Testis (tissue), 3 donors: ENCODE data around the gene PODNL1. TPM values are rescaled to one million over a fixed set of nuclear protein-coding genes. Genes with fewer than 3 reads are reported as not detected.

Experiments
- DNase-seq: peaks from one replicate; pipeline ENCODE4 v3.0.0-alpha.2; 2019
- H3K27ac ChIP-seq, 2 donors: fragments of 200-600 bp; sonication (generic); one replicate each; pipeline ENCODE4 v1.5.1; 2019
- H3K27me3 ChIP-seq: fragments of 200-600 bp; sonication (generic); one replicate; pipeline ENCODE4 v1.5.1; 2019
- H3K36me3 ChIP-seq: fragments of 200-600 bp; sonication (generic); one replicate; pipeline ENCODE4 v1.5.1; 2017; ENCODE audit warnings: low read depth; ENCODE audit errors: missing control alignments
- H3K4me1 ChIP-seq: fragments of 200-600 bp; sonication (generic); one replicate; pipeline ENCODE4 v1.5.1; 2019
- H3K4me3 ChIP-seq, 2 donors: fragments of 200-600 bp; sonication (generic); one replicate each; pipeline ENCODE4 v1.5.1; 2017 to 2019
- H3K9me3 ChIP-seq: fragments of 200-600 bp; sonication (generic); one replicate; pipeline ENCODE4 v1.5.1; 2017
- POLR2A ChIP-seq: fragments of 450-650 bp; IDR thresholded peaks from one replicate; pipeline ENCODE4 v1.6.1; 2017; ENCODE audit warnings: antibody characterized with exemption, mild to moderate bottlenecking, moderate library complexity
- WGBS, 2 donors: methylation state at CpG; one replicate each; pipeline ENCODE4 v1.1.5; 2018; 5-methylcytosine and 5-hydroxymethylcytosine counted together
- intact Hi-C: fragments of 100-400 bp; cut with DNase I; formaldehyde crosslinking; loops from one replicate; pipeline ENCODE4 v1.15.1; 2023; ENCODE audit warnings: low total_unique reads
- polyA plus RNA-seq: library from polyadenylated mRNA; stranded (reverse); fragments of 350-450 nt; fragmentation: Illumina TruSeq; extraction: RNeasy Lipid Tissue Mini Kit (QIAGEN cat#74804); gene quantifications from one replicate; pipeline ENCODE4 v1.2.3, GENCODE V29; 2014; ENCODE audit warnings: low read depth, low replicate concordance; ENCODE audit not compliant: insufficient read depth
- total RNA-seq, 2 donors: library from RNA; depleted of rRNA; stranded (reverse); fragments of >200 nt; gene quantifications; one replicate each; pipeline ENCODE4 v1.2.3, GENCODE V29; 2016
- TF ChIP-seq, protein P1 (sequence below), 3 experiments: fragments of 450-650 bp in 2 of 3; fragments of 200-600 bp in 1 of 3; sonication (generic) in 1 of 3; IDR thresholded peaks; one replicate each; pipeline ENCODE4 v1.5.1; 2016 to 2019; ENCODE audit warnings: antibody characterized with exemption in 3 of 3, mild to moderate bottlenecking in 2 of 3, moderate library complexity in 1 of 3

The PODNL1 gene
- total and polyA plus RNA-seq, 3 donors from 2014 or later: 5.8 to 14.6 (median 12.6) TPM

- 48 to 66% methylated on average over 14 of the region's 14 CpGs for WGBS, 2 donors
- Histone ChIP-seq H3K27ac (peak overlapping the region in 1 of 2 donors; percentile 1), H3K9me3 (no peaks in the 10 kb centered on the region), H3K4me3 (no peak overlapping the region), H3K36me3 (no peaks in the 10 kb centered on the region), H3K27me3 (no peaks in the 10 kb centered on the region), H3K4me1 (no peaks in the 10 kb centered on the region)
- intact Hi-C loops: no loop called here
- DNase-seq: peak; percentile 61
- TF ChIP-seq, protein P1, sequence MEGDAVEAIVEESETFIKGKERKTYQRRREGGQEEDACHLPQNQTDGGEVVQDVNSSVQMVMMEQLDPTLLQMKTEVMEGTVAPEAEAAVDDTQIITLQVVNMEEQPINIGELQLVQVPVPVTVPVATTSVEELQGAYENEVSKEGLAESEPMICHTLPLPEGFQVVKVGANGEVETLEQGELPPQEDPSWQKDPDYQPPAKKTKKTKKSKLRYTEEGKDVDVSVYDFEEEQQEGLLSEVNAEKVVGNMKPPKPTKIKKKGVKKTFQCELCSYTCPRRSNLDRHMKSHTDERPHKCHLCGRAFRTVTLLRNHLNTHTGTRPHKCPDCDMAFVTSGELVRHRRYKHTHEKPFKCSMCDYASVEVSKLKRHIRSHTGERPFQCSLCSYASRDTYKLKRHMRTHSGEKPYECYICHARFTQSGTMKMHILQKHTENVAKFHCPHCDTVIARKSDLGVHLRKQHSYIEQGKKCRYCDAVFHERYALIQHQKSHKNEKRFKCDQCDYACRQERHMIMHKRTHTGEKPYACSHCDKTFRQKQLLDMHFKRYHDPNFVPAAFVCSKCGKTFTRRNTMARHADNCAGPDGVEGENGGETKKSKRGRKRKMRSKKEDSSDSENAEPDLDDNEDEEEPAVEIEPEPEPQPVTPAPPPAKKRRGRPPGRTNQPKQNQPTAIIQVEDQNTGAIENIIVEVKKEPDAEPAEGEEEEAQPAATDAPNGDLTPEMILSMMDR (IDR thresholded peaks at IDR 0.05): no peak
- no peak for TF ChIP-seq POLR2A
Observed at GRCh38 chr19:13917888-13918406, 20.3 kb downstream of the PODNL1 start.

GRCh38 chr19:13914777-13915176, 23.4 kb downstream of the PODNL1 start:
- Histone ChIP-seq H3K36me3 (no peaks in the 10 kb centered on the region), H3K4me1 (no peaks in the 10 kb centered on the region), H3K4me3 (no peak overlapping the region), H3K27ac (no peak overlapping the region), H3K27me3 (no peaks in the 10 kb centered on the region), H3K9me3 (no peaks in the 10 kb centered on the region)
- no peak for TF ChIP-seq POLR2A
- TF ChIP-seq, protein P1 (IDR thresholded peaks at IDR 0.05): no peak
- 71 to 75% methylated on average over 3 of the region's 3 CpGs for WGBS, 2 donors
- DNase-seq: no peak
- intact Hi-C loops: no loop called here

- intact Hi-C loops: no loop called here
- TF ChIP-seq POLR2A: no peak
- TF ChIP-seq, protein P1 (IDR thresholded peaks at IDR 0.05): no peak
- no peaks in the 10 kb centered on the region for H3K36me3 ChIP-seq
- DNase-seq: no peak
- no peaks in the 10 kb centered on the region for H3K4me1 ChIP-seq
- no peak overlapping the region for H3K4me3 ChIP-seq
- 94 to 95% methylated on average over 12 to 17 of the region's 17 CpGs for WGBS, 2 donors
- no peaks in the 10 kb centered on the region for H3K27me3 ChIP-seq
- no peak overlapping the region for H3K27ac ChIP-seq
- no peaks in the 10 kb centered on the region for H3K9me3 ChIP-seq
Observed at GRCh38 chr19:13913352-13913751, 24.9 kb downstream of the PODNL1 start.

DNA sequence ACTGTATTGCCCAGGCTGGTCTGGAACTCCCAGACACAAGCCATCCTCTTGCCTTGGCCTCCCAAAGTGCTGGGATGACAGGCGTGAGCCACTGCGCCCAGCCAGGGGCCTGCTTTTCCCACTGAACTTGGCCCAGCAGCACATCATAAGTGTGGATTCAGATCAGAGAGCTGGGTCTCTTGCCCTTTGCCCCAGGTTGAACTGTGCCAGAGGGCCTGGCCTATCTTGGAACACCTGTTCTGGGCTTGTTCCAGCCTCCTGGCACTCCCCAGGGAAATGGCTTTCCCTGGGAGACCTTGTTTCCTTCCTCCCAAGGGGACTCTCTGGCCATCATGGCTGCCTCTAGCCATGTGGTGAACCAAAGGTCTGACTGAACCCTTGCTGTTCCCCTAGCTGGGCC, 28.8 kb downstream of the PODNL1 start:
- DNase-seq: no peak
- H3K36me3 ChIP-seq: no peaks in the 10 kb centered on the region
- WGBS, 2 donors: 97 to 100% methylated on average over 2 of the region's 2 CpGs
- no peak for TF ChIP-seq POLR2A
- TF ChIP-seq, protein P1 (IDR thresholded peaks at IDR 0.05): no peak
- H3K4me1 ChIP-seq: peaks cover 10% of the 10 kb centered on the region
- intact Hi-C loops: no loop called here
- H3K27me3 ChIP-seq: no peaks in the 10 kb centered on the region
- H3K4me3 ChIP-seq: no peak overlapping the region
- no peaks in the 10 kb centered on the region for H3K9me3 ChIP-seq
- H3K27ac ChIP-seq: no peak overlapping the region

DNA sequence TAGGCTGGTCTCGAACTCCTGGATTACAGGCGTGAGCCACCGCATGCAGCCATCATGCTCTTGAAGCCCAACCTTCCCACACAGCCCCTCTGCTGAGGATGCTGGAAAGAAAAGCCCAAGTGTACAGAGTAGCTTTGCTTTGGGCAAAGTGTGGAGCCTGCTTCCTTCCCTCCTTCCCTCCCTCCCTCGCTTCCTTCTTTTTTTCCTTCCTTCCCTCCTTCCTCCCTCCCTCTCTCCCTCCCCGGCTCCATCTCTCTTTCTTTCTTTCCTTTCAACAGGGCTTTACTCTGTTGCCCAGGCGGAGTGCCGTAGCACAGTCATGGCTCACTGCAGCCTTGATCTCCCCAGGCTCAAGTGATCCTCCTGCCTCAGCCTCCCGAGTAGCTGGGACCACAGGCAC, 29.5 kb downstream of the PODNL1 start:
- Histone ChIP-seq H3K4me1 (peaks cover 10% of the 10 kb centered on the region), H3K27ac (no peak overlapping the region), H3K27me3 (no peaks in the 10 kb centered on the region), H3K4me3 (no peak overlapping the region), H3K36me3 (no peaks in the 10 kb centered on the region), H3K9me3 (no peaks in the 10 kb centered on the region)
- intact Hi-C loops: no loop called here
- DNase-seq: no peak
- TF ChIP-seq, protein P1 (IDR thresholded peaks at IDR 0.05): no peak
- no peak for TF ChIP-seq POLR2A
- WGBS, 2 donors: 88 to 90% methylated on average over 8 of the region's 8 CpGs
